Measurements from ENCODE around the gene CCDC7.
"Not testable (repeated sequence)": the region's sequence is repeated elsewhere in the genome, so short reads cannot be mapped to it uniquely, and the experiment has no call there.

The CCDC7 gene

DNA sequence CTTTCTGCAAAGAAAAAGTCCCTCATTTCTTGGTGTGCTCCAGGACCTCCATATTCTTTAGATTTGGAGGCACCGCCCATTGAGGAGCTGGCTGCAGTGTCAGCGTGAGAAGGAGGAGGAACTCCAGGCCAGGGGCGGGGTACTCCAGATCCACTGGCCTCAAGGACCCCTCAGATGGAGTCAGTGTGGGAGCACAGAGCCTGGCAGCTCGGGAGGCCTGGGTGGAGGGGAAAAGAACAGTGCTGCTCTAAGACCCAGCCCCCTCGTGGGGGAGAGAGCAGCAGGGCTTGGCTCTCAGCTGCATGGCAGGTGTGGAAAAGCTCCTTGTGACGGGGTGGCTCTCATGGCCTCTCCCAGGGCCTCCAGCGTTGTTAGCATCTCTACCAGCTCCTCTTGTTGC lies 441.5 kb downstream of the CCDC7 start:
- no peak for DNase-seq (ENCODE audit: low read depth in 2 of 2)

DNA sequence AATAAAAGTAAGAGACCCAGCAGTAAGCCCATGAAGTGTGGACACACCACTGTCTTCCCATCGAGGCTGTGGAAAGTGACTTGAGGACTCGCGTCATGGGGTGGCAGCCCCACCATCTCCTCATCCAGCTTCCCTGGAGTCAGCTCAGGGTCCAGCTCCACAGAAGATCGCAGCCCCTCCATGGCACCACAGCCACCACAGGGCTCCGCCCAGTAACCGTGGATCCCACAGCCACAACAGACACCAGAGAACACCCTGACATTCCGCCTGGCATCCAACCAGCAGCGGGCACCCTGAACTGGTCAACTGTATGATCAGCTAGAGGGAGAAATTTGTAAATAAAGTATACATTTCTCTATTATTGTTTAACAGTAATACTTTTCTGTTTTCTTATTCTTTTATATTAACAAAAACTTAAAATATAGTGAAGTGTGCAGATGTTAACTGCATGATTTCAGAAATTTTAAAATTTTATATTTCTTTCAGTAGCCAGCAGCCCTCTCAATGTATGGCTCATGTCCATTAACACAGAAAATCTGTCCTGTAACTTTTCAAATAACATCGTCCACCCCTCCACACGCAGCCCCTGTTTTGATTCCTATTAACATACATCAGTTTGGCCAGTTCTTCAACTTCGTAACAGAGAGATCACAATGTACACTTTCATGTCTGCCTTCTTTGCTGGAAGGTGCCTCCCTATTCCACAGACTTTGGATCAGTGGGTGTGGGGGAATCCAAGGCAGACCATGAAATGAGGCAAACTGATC lies 442.4 kb downstream of the CCDC7 start:
- no peak for DNase-seq (ENCODE audit: low read depth in 2 of 2)

DNA sequence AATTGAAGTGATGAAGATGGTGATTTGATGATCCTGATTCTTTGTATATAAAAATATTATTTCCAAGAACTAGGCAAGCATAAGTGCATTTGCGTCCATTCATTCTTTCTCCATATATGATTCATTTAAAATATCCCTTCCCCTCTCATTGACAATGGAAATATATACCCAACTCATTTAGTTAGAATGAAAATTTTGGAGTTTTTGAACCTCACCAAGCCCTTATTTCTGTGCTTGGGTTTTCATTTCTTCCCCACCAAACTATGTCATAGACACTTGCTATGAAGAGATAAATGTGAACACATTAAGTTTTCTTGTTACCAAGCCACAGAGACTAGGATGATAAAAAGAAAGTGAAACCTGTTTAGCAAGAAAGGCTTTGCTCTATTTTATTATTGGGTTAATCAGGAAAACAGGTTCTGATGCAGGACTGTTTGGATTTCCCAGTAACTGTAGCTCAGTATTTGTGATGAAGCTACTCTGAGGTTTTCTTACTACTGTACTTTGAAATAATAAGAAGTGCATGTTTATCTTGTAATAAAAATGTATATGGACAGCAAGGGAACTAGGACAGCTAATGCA lies 443.8 kb downstream of the CCDC7 start:
- no peak for DNase-seq (ENCODE audit: low read depth in 2 of 2)

DNA sequence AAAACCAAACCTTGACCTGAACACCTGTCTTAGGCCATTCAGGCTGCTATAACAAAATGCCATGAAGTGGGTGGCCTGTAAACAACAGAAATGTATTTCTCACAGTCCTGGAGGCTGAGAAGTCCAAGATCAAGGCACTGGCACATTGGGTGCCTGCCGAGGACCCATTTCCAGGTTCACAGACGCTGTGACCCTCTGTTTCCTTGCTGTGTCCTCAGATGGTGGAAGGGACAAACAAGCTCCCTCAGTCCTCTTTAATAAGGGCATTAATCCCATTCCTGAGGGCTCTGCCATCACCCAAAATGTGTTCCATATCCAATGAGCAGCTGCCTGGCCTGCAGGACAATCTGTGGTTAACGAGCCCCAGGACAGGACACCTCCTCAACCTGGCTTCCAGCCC lies 444.5 kb downstream of the CCDC7 start:
- no peak for DNase-seq (ENCODE audit: low read depth in 2 of 2)

DNA sequence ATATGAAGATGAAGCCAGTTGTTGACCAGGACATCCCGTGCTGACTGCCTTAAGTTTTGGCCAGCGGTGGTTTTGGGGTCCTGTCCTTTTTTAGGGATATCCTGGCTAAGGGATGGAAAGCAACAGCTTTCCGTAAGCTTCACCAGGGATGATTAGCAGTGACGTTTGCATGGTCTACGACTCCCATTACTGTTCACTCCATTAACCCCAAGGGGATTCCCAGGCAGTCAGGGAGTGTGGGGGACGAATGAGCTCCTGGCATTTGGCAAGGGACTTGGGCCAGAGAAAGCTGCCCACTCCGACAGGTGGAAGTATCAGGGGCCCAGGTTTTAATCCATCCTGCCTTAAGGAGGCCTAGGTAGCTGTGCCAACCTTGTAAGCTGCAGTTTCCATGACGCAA lies 445.3 kb downstream of the CCDC7 start:
- DNase-seq (ENCODE audit: low read depth in 2 of 2) = no peak

DNA sequence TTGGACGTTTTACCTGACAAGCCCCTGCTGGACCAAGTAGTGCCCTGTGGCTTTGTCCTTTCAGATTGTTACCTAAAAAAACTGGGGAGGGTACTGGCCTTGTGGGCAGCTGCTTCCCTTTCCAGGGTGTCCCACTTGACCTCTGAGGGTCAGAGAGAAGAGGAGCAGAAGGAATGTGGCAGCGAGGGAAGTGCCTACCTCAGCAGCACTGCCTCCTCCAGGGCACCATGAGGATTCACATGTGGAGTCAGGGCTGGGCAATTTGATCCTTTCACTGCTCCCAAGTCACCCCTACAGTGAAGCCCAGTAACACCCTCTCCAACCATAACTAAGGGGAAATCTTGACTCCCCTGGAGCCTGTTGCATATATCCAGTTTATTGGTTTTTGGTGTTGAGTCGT lies 447.5 kb downstream of the CCDC7 start:
- DNase-seq (ENCODE audit: low read depth in 2 of 2) = no peak

DNA sequence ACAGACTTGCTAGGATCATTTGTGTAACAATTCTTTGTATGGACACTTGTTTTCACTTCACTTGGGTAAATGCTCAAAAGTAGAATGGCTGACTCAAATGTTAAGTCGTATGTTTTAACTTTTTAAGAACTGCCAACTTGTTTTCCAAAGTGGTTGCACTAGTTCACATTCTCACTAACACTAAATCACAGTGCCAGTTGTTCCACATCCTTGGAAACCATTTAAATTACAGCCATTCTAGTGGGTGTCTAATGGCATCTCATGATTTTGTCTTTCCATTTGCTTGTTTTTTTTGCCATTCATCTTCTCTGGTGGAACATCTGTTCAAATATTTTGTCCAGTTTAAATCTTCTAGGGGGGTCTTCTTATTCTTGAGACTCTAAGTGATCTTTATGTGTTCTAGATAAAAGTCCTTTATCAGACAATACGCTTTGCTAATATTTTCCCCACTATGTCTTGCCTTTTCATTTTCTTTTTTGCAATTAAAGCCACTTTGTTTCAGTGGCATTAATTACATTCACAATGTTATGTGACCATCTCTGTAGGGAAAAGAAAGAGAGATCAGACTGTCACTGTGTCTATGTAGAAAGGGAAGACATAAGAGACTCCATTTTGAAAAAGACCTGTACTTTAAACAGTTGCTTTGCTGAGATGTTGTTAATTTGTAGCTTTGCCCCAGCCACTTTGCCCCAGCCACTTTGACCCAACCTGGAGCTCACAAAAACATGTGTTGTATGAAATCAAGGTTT lies 448.1 kb downstream of the CCDC7 start:
- no peak for DNase-seq (ENCODE audit: low read depth in 2 of 2)

DNA sequence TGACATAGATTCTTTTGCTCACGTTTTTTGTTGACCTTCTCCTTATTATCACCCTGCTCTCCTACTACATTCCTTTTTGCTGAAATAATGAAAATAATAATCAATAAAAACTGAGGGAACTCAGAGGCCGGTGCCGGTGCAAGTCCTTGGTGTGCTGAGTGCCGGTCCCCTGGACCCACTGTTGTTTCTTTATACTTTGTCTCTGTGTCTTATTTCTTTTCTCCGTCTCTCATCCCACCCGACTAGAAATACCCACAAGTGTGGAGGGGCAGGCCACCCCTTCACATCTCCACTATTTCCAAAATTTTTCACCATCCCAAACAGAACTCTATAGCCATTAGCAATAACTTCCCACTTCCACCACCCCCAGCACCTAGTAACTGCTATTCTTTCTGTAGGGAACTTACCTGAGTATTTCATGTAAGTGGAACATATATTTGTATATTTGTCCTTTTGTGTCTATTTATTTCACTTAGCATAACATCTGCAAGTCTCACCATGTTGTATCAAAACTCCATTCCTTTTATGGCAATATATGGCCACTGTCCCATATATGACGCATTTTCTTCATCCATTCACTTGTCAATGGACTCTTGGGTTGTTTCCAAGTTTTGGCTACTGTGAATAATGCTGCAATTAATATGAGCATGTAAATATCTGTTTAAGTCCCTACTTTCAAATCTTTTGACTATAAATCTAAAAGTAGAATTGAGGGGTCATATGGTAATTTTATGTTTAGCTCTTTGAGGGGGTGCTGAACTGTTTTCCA lies 449.4 kb downstream of the CCDC7 start:
- not testable (repeated sequence) for DNase-seq (ENCODE audit: low read depth in 2 of 2)

DNA sequence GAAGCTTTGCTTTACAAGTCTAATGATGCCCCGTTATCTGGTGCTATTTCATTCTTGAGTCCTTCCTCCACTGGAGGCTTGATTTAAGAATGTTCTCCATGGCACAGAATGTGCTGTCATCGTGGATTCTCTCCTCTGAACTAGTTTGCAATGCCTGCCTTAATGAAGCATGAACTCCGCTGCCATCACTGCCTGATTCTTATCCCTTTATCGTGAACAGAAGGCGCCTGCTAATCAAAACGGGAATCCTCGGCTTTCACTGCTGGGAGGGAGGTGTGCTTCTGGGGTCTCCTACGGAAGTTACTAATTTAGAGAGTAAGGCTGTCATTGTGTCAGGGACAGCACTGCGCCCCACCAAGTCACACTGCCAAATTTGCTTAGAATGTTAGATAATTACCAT lies 455.9 kb downstream of the CCDC7 start:
- no peak for DNase-seq (ENCODE audit: low read depth in 2 of 2)

DNA sequence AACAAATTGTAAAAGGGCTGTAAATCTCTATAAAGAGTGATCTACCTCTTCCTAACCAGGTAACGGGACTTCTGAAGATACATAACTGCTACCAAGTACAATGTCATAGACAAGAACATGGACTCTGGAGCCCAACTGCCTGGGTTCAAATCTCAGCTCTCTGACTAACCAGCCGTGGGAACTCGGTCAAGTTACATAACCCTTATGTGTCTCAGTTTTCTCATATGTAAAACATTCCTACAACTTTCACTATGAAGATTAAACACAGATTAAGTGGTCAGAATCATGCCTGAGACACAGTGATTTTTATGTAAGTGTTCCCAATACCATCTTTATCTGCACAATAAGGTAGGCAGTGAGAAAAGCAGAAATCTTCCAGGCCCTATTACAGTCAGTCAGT lies 459.5 kb downstream of the CCDC7 start:
- no peak for DNase-seq (ENCODE audit: low read depth in 2 of 2)

DNA sequence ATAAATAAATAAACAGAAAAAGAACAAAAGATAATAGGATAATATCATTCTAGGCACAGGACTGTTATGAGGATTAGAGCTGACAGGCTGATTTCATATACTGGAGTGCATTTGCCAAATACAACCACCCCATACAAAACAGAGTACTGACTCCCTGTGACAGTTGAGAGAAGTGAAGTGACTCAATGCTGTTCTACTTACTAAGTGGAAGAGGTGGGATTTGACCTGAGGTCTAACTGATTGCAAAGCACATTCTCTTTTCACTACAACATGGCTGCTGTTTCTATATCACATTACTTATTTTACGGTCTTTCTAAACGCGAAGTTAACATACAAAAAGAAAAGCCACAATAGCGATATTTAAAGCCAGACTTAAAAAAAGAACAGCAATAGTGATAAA lies 460.7 kb downstream of the CCDC7 start:
- no peak for DNase-seq (ENCODE audit: low read depth in 2 of 2)

DNA sequence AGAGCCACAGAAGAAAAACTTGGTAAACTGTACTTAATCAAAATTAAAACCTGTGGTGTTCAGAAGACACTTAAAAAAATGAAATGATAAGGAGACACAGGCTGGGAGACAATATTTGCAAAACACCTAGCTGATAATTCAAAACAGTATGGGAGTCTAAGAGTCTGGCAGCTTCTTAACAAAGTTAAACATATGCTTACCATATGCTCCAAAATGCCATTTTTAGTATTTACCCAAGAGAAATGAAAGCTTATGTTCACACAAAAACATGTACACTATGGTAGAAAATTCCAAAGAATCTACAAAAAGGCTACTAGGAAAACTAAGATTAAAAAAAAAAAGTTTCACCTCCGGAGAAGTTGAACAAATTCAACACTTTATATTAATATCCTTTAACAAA lies 463.5 kb downstream of the CCDC7 start:
- DNase-seq (ENCODE audit: low read depth in 2 of 2) = peak; percentile 35 to 47

DNA sequence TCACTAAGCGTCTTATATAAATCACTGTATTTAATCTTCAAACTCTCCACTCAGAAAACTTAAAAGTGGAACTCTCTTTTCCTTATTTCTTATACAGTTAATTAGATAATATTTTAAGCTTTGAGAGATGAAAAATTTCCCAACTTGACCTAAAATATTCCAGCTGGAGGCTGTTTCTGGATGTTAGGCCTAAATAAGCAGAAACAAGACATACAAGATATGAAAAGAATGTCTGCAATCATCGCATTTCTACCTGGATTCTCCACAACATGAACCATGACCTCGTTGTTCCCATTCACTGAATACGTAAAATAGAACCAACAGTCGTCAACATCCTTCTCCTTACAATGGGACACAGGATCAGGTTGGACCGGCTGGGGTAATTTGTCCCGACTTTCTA lies 464.0 kb downstream of the CCDC7 start:
- DNase-seq (ENCODE audit: low read depth in 2 of 2) = not testable (repeated sequence)

DNA sequence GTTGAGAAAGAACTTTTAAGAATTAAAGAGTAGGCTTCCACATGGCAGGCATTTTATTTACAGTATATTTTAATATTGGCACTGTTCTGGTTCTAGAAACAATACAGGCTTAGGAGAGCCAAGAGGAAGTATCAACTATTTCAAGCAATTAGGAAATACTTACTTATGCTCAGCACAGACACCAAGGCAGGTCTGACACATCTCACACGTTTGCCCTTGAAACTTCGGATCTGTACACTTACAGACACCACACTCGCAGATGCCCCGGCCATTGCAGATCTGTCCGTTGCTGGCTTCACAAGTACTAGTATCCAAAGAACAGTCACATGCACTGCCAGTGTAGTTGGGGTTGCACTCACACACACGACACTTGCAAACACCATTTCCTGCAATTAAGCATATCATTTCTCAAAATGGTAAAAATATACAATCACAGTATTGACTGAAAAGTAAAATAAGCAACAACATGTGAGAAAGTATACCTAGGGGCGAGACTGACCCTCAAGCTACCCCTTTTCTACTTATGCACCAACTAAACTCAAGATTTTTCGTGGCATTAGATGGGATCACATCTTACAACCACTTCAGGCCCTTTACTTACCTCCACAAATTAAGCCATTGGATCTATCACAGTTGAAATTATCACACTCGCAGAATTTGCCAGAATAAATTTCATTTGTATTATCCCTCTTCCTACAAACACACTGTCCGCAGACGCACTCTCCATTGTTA lies 465.5 kb downstream of the CCDC7 start:
- DNase-seq (ENCODE audit: low read depth in 2 of 2) = no peak

DNA sequence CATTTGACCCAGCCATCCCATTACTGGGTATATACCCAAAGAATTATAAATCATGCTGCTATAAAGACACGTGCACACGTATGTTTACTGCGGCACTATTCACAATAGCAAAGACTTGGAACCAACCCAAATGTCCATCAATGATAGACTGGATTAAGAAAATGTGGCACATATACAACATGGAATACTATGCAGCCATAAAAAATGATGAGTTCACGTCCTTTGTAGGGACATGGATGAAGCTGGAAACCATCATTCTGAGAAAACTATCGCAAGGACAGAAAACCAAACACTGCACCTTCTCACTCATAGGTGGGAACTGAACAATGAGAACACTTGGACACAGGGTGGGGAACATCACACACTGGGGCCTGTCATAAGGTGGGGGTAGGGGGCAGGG lies 471.9 kb downstream of the CCDC7 start:
- not testable (repeated sequence) for DNase-seq (ENCODE audit: low read depth in 2 of 2)

DNA sequence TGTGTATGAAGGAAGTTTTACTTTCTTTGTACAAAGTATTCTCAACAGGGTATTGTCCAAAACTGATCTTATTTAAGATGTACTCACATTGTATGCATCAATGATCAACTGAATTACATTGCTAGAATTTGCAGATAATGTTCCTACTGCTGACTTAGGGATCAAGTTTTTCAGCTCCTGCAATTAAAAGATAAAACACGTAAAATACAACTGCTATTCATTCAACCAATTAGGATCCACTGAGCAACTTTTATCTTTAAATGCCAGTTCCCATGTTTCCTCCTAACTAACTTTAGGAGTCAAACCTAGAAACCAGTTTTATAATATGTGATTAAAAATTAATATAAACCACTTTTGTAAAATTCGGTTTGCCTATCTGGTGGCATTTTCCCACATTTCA lies 476.2 kb downstream of the CCDC7 start:
- DNase-seq (ENCODE audit: low read depth in 2 of 2) = no peak

DNA sequence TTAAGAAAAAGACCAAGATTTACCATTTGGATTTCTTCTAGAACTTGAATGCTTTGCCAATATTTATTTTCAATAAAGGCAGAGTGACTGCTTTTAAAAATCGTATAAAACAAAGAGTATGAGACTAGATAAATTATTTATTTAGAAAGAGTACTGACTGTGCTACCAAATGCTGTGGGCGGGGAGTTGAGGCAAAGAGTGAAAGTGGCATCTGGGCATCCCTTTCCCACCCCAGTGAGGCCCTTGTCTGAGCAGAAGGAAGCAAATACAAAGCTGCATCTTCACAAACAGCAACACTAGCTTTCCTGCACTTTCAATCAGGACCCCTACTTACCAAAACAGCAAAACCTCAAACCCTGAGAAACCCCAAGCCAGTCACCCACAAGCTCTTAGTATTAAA lies 477.2 kb downstream of the CCDC7 start:
- no peak for DNase-seq (ENCODE audit: low read depth in 2 of 2)

DNA sequence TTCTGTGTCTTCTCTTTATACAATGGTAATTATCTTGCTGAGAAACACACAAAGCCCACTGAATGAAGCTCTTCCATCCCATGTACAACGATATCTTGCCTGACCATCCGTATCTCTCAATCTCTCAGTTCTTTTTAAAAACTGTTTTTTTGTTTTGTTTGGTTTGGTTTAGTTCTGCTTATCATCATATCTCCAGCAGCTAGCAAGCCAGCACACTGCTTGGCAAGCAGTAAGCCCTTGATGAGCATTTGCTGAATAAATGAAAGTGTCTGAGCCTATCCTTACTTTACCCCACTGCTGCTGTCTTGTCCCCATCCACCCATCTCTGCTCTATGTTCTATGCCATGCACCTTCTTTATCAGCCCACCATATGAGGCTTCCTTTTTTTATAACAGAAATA lies 477.9 kb downstream of the CCDC7 start:
- DNase-seq (ENCODE audit: low read depth in 2 of 2) = no peak

Measured in fibroblast of skin of left biceps (primary cell).